ENCODE measurements around the gene PARD3B.

- TF ChIP-seq CTCF (IDR thresholded peaks at IDR 0.05) (no peak), POLR2A (IDR thresholded peaks at IDR 0.05) (no peak)
Measured at GRCh38 chr2:205656941-205657340, 1111.7 kb downstream of the PARD3B start.
